Mesodermal cell (in vitro differentiated cells): Measurements from ENCODE around the gene DYNLT1.
"Not testable (repeated sequence)": the region's sequence is repeated elsewhere in the genome, so short reads cannot be mapped to it uniquely, and the experiment has no call there.

Source experiments
- H3K27ac ChIP-seq: 2 replicates; pipeline ENCODE4 v1.7.0; 2013; ENCODE audit warnings: mild to moderate bottlenecking, low read depth, low read length, moderate library complexity; ENCODE audit not compliant: severe bottlenecking
- H3K36me3 ChIP-seq: 2 replicates; pipeline ENCODE4 v1.7.1; 2013; ENCODE audit warnings: mild to moderate bottlenecking, low read length, moderate library complexity; ENCODE audit not compliant: control insufficient read depth, insufficient read depth
- H3K4me1 ChIP-seq: one replicate; pipeline ENCODE4 v1.7.1; 2013; ENCODE audit warnings: mild to moderate bottlenecking, low read length; ENCODE audit not compliant: insufficient read depth, control insufficient read depth, poor library complexity, severe bottlenecking
- H3K4me3 ChIP-seq: 2 replicates; pipeline ENCODE4 v1.7.0; 2013; ENCODE audit warnings: low read length, control low read depth, mild to moderate bottlenecking; ENCODE audit not compliant: insufficient read depth, poor library complexity, severe bottlenecking; ENCODE audit errors: extremely low read depth
- H3K9me3 ChIP-seq: 2 replicates; pipeline ENCODE4 v1.7.1; 2013; ENCODE audit warnings: mild to moderate bottlenecking, low read length, moderate library complexity; ENCODE audit not compliant: control insufficient read depth
- WGBS, 2 experiments: methylation state at CpG; one replicate each; pipeline ENCODE4 v1.1.5; 2013; ENCODE audit warnings: missing lambda C conversion rate in 2 of 2; ENCODE audit not compliant: insufficient coverage in 2 of 2; 5-methylcytosine and 5-hydroxymethylcytosine counted together

Gene DYNLT1

DNA sequence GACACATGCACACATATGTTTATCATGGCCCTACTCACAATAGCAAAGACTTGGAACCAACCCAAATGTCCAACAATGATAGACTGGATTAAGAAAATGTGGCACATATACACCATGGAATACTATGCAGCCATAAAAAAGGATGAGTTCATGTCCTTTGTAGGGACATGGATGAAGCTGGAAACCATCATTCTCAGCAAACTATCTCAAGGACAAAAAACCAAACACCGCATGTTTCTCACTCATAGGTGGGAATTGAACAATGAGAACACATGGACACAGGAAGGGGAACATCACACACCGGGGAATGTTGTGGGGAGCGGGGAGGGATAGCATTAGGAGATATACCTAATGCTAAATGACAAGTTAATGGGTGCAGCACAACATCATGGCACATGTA, 32.6 kb upstream of the DYNLT1 start:
- H3K27ac ChIP-seq, H3K4me3 ChIP-seq, H3K36me3 ChIP-seq, H3K4me1 ChIP-seq, H3K9me3 ChIP-seq: not testable (repeated sequence)
- WGBS, 2 experiments = 80 to 100% methylated on average over 1 to 2 of the region's 3 CpGs

DNA sequence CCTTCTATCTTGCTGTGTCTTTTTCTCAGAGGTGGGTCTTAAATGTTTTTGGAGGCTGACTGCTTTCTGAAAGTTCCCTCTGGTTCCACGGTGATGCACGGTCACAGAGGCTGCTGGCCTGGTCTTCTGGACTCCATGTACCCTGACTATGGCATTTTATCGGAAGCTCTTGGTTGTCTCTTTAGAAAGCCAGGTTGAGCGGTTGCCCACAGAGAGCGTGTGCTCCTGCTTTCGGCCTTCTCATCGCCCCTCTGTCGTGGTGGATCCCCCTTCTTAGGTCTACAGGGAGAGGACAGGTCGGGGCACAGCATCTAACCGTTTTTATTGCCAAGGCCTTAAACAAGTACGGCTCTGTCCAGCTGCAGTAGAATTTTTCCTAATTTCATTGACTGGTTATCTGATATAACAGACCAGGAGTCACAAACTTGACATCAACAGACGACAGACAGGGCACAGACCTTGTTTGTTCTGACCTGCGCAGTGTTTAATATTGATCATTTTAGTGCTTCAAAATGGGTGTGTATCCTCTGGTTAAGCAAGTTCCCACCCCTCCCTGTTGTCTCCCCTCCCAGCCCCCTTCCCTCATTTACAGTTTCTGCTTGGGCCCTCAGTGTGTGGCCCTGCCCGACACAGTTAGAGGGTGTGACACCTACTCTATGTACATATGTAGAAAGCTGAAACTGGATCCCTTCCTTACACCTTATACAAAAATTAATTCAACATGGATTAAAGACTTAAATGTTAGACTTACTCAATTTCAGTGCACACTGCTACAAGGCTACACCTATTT, 30.0 kb upstream of the DYNLT1 start:
- H3K36me3 ChIP-seq = no peaks in the 10 kb centered on the region
- WGBS, 2 experiments = 92 to 95% methylated on average over 13 of the region's 14 CpGs
- no peaks in the 10 kb centered on the region for H3K9me3 ChIP-seq
- H3K4me1 ChIP-seq = no peaks in the 10 kb centered on the region
- H3K27ac ChIP-seq = no peak overlapping the region
- H3K4me3 ChIP-seq = no peak overlapping the region

DNA sequence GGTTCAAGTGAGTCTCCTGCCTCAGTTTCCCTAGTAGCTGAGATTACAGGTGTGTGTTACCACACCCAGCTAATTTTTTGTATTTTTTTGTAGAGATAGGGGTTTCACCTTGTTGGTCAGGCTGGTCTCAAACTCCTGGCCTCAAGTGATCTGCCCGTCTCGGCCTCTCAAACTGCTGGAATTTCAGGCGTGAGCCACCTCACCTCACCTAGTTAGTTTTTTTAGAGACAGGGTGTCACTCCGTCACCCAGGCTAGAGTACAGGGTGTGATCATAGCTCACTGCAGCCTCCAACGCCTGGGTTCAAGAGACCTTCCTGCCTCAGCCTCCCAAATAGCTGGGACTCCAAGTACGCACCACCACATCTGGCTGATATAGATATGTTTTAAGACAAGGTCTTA, 28.2 kb upstream of the DYNLT1 start:
- H3K36me3 ChIP-seq = no peaks in the 10 kb centered on the region
- no peak overlapping the region for H3K4me3 ChIP-seq
- H3K9me3 ChIP-seq = no peaks in the 10 kb centered on the region
- H3K4me1 ChIP-seq = no peaks in the 10 kb centered on the region
- WGBS, 2 experiments = 94 to 100% methylated on average over 2 to 3 of the region's 6 CpGs
- H3K27ac ChIP-seq = no peak overlapping the region

DNA sequence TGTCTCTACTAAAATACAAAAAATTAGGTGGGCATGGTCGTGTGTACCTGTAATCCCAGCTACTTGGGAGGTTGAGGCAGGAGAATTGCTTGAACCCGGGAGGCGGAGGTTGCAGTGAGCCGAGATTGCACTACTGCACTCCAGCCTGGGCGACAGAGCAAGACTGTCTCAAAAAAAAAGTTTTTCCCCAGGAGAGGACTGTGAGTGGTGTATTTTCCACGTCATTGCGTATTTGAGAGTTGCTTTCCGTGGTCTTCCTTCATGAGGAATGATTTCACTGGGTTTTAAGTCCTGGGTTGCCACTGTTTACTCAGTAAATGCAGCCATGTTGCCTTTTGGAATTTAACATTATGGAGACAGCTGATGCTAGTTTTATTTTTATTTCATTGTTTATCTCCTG, 27.6 kb upstream of the DYNLT1 start:
- not testable (repeated sequence) for H3K9me3 ChIP-seq, H3K27ac ChIP-seq, H3K4me3 ChIP-seq, H3K4me1 ChIP-seq, H3K36me3 ChIP-seq
- 87 to 92% methylated on average over 7 to 8 of the region's 8 CpGs for WGBS, 2 experiments

DNA sequence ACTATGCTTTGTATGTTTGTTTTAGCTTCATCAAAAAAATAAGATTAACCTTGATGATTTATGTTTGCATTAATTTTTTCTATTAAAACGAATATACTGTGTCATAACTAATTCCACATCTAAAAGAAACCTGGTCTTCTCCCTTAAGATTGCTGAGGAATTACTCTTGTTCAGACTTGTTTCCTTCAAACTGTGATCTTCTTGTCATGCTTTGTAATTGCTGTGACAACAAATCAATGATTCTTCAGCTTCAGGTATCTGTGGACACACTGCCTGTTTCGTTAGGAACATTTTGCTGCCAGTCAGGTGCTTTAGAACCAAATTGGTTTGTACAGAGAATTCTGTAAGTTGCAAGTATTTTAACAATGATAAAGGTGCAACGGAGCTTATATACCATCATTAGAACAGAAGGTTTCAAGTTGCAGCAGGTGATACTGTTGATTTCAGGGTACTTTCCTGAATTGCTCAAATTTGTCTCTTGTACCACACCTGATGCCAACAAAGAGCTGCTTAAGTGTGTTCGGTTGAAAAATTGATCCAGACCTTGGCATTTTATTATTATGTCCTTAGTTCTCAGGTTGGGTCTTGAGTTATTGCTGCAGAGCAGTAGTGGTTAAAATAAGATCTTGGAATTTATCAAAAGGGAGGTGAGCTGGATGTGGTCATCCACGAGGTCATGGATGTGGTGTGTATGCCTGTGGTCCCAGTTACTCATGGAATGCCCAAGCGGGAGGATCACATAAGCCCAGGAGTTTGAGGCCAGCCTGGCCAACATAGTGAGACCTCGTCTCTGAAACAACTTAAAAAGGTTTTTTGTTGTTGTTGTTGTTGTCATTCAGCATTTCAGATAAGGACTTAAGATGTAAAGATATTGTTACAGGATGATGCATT, 24.8 kb upstream of the DYNLT1 start:
- Histone ChIP-seq H3K27ac (no peak overlapping the region), H3K4me3 (no peak overlapping the region), H3K4me1 (no peaks in the 10 kb centered on the region), H3K36me3 (no peaks in the 10 kb centered on the region), H3K9me3 (no peaks in the 10 kb centered on the region)
- whole genome bisulfite sequencing, 2 experiments = 88 to 95% methylated on average over 4 to 6 of the region's 7 CpGs

DNA sequence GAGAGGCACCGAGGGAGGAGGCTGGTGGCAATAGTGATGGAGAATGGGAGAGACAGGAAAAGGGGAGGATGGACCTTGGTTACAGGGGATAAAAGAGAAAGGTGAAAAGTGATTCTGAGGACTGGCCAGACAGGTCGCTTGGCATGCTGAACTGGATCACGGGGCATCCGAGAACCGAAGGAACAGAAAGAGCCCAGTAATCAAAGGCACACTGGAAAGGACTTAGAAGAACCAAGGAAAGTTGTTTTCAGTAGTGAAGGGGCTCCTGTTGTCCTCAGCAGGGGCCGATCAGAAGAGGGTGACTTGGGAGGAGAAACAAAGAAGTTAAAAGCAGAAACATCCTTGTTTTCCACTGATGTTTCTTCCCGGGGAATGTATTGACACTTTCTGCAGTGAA, 24.2 kb upstream of the DYNLT1 start:
- H3K36me3 ChIP-seq = no peaks in the 10 kb centered on the region
- 90 to 91% methylated on average over 7 of the region's 7 CpGs for WGBS, 2 experiments
- H3K4me3 ChIP-seq = no peak overlapping the region
- H3K4me1 ChIP-seq = no peaks in the 10 kb centered on the region
- H3K27ac ChIP-seq = no peak overlapping the region
- no peaks in the 10 kb centered on the region for H3K9me3 ChIP-seq

DNA sequence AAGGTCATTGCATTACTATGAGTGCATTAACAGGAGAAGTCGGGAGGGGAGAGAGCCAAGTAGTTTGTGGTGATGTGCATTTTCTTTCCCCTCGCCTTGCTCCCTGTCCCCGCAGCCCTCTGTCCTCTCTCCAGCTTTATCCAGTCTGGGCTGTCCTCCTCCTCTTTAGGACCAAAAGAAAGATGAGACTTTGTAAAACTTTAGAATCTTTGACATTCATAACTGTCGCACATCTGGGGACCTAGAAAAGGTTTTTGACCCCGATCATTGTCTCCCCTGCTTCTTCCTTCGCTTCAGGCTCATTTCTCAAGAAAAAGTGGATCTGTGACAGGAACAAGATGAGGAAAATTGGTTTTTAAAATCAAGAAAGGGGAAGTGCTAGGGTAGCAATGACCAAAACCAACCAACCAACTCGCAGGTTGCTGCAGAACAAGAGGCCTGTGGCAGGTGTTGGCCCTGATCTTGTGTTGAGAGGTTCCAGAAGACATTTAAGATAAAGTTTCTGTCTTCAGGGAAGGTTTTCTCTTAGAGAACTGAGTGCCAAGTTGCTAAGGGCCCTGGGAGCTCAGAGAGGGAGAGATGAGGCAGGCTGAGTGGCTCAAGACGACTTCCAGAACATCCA, 22.9 kb upstream of the DYNLT1 start:
- Histone ChIP-seq H3K4me1 (no peaks in the 10 kb centered on the region), H3K27ac (no peak overlapping the region), H3K9me3 (no peaks in the 10 kb centered on the region), H3K4me3 (no peak overlapping the region), H3K36me3 (no peaks in the 10 kb centered on the region)
- 91 to 94% methylated on average over 4 to 5 of the region's 8 CpGs for WGBS, 2 experiments

DNA sequence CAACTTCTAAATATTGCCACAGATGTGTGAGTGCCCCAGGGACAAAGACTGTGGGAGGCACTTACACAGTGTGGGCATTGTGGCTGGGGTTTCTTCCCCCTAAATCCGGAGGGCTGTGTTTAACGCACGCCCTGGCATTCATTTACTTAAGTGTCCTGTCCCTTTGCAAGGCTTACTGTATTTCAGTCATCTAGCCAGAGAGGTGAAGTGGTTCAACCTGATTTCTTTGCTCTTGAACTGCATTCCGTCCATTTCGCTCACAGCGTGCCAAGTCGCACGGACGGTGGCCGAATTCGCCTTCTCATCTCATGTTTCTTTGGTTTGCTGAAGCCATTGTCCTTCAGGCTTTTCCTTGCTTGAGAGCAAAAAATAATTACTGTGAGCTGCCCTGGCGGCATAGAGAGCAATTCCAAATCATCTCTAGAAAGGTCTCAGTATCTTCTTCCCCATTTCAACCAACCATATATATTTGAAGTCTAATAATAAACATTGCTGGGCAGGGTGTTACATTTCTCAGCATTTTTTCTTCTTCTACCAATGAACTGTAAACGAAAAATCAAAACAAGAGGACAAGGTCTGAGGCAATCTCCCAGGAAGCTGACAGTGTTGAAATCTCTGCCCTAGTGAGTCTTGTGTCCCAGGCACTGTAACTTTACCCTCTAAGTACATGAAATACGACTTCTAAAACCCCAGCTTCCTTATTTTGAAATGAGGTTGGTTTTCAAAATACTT, 22.3 kb upstream of the DYNLT1 start:
- Histone ChIP-seq H3K36me3 (no peaks in the 10 kb centered on the region), H3K9me3 (no peaks in the 10 kb centered on the region), H3K4me3 (no peak overlapping the region), H3K4me1 (no peaks in the 10 kb centered on the region), H3K27ac (no peak overlapping the region)
- 82 to 94% methylated on average over 12 to 13 of the region's 14 CpGs for WGBS, 2 experiments

DNA sequence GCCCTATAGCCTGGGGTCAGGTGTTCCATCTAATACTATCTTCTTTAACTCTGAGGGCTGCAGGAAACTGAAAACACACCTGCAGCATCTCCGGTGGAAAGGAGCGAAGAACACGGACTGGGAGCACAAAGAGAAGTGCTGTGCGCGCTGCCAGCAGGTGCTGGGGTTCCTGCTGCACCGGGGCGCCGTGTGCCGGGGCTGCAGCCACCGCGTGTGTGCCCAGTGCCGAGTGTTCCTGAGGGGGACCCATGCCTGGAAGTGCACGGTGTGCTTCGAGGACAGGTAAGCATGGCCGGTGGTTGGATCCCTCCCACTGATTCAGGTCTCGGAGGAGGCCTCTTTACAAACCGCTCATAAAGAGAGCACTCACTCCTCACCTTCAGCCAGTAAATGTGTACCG, 20.8 kb upstream of the DYNLT1 start:
- WGBS, 2 experiments = 95 to 97% methylated on average over 13 to 17 of the region's 18 CpGs
- Histone ChIP-seq H3K27ac (no peak overlapping the region), H3K9me3 (no peaks in the 10 kb centered on the region), H3K4me3 (no peak overlapping the region), H3K4me1 (no peaks in the 10 kb centered on the region), H3K36me3 (no peaks in the 10 kb centered on the region)

DNA sequence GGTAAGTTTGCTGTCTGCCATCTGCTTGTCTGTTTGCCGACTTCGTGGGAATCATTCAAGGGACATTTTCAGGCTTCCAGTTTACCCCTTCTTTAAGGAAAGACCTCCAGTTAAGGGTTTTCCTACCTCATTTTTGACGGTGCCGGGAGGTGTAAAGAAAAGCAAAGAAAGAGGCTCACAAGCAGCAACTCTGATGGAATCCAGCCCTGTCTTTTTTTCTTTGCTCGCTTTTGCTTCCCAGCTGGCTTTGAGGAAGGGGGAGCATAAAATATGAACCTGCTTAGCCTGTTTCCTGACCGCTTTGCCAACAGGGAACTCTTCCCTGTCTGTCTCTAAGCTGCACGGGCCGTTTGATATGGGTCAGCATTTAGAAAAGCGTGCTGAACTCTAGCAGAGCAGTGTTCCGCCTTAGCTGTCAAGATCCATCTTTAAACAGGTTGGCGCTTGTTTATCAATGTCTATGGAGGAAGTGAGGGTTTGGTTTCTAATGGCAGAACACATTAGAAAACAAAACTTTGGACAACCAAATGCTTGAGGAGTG, 19.2 kb upstream of the DYNLT1 start:
- H3K27ac ChIP-seq = no peak overlapping the region
- H3K9me3 ChIP-seq = no peaks in the 10 kb centered on the region
- H3K4me1 ChIP-seq = no peaks in the 10 kb centered on the region
- no peaks in the 10 kb centered on the region for H3K36me3 ChIP-seq
- WGBS, 2 experiments = 77 to 79% methylated on average over 10 to 11 of the region's 11 CpGs
- H3K4me3 ChIP-seq = no peak overlapping the region
